HCT116 (cell line): Measurements from ENCODE around the gene IPCEF1. TPM values are rescaled to one million over a fixed set of nuclear protein-coding genes. Genes with fewer than 3 reads are reported as not detected.
"Not testable (repeated sequence)": the region's sequence is repeated elsewhere in the genome, so short reads cannot be mapped to it uniquely, and the experiment has no call there.

Experiments used
- ATAC-seq: fragments of 200-7000 bp; cut with Tn5 transposase; 2 replicates; pipeline ENCODE4 v1.9.1; 2020; ENCODE audit warnings: mild to moderate bottlenecking, moderate library complexity
- BruUV-seq: library from RNA; stranded (reverse); fragments of 400-500 nt; replicated peaks from 2 replicates; lab custom pipeline; 2021; lab: Mats Ljungman, UMichigan
- CTCF ChIA-PET: fragments of 300-600 bp; sonication (Branson Sonifier 250); formaldehyde crosslinking; loops from one replicate; lab custom pipeline; 2021; ENCODE audit warnings: antibody characterized with exemption; lab: Charles Lee
- POLR2A ChIA-PET: fragments of 300-600, 350-600 bp; sonication (Branson Sonifier 250); formaldehyde crosslinking; loops from one replicate; lab custom pipeline; 2021; ENCODE audit warnings: antibody characterized with exemption; lab: Charles Lee
- RAD21 ChIA-PET, 2 experiments: fragments of 300-600 bp; sonication (Branson Sonifier 250); formaldehyde crosslinking; loops; one replicate each; lab custom pipeline; 2023; ENCODE audit warnings: low total read pairs in 2 of 2; ENCODE audit not compliant: uncharacterized antibody in 2 of 2, unreplicated experiment in 2 of 2, low non-redundant PET in 1 of 2; lab: Charles Lee
- DNase-seq: peaks from one replicate; pipeline ENCODE4 v3.0.0-alpha.2; 2010; ENCODE audit warnings: low read depth, low spot score
- H2AFZ ChIP-seq: fragments of 200-600 bp; shearing (Covaris generic), sonication (generic); 2 replicates; pipeline ENCODE4 v1.6.1; 2017; ENCODE audit warnings: low read depth, mixed run types, mixed read lengths, antibody characterized with exemption, low read length; ENCODE audit not compliant: poor library complexity, severe bottlenecking
- H3K27ac ChIP-seq: 2 replicates; pipeline ENCODE4 v1.5.1; 2012; ENCODE audit warnings: low read depth, low read length
- H3K27me3 ChIP-seq: fragments of 200-600 bp; sonication (generic); 2 replicates; pipeline ENCODE4 v1.6.1; 2016; ENCODE audit warnings: mixed run types, low read length, mixed read lengths; ENCODE audit not compliant: insufficient read depth
- H3K36me3 ChIP-seq, 2 experiments: fragments of 200-500 bp in 1 of 2; fragments of 200-600 bp in 1 of 2; sonication (Bioruptor generic) in 1 of 2; sonication (generic) in 1 of 2; 2 replicates each; pipeline versions ENCODE4 v1.5.1 to v1.6.1; 2014 to 2016; ENCODE audit warnings: low read length in 2 of 2, inconsistent platforms in 1 of 2, mixed read lengths in 1 of 2, mixed run types in 1 of 2; ENCODE audit not compliant: insufficient read depth in 2 of 2, control insufficient read depth in 1 of 2
- H3K4me1 ChIP-seq, 2 experiments: fragments of 200-600 bp in 1 of 2; sonication (generic) in 1 of 2; 2 replicates each; pipeline versions ENCODE4 v1.5.1 to v1.6.1; 2012 to 2017; ENCODE audit warnings: low read length in 2 of 2, inconsistent platforms in 1 of 2, mild to moderate bottlenecking in 1 of 2, mixed read lengths in 1 of 2, mixed run types in 1 of 2, moderate library complexity in 1 of 2; ENCODE audit not compliant: insufficient read depth in 2 of 2, control insufficient read depth in 1 of 2
- H3K4me2 ChIP-seq: fragments of 200-600 bp; sonication (generic); 2 replicates; pipeline ENCODE4 v1.6.1; 2017; ENCODE audit warnings: mixed run types, low read length, mixed read lengths
- H3K4me3 ChIP-seq, 2 experiments: fragments of 200-600 bp in 1 of 2; sonication (generic) in 1 of 2; replicated peaks in 1 of 2; 2 replicates each; pipeline ENCODE4 v1.5.1; 2011 to 2016; ENCODE audit warnings: low read length in 2 of 2, control low read depth in 1 of 2, low read depth in 1 of 2, mild to moderate bottlenecking in 1 of 2, mixed read lengths in 1 of 2, mixed run types in 1 of 2
- H3K79me2 ChIP-seq: fragments of 200-600 bp; sonication (generic); 2 replicates; pipeline ENCODE4 v1.6.1; 2017; ENCODE audit warnings: mild to moderate bottlenecking, mixed run types, low read length, moderate library complexity, mixed read lengths; ENCODE audit not compliant: insufficient read depth
- H3K9ac ChIP-seq: fragments of 200-600 bp; sonication (generic); 2 replicates; pipeline ENCODE4 v1.6.1; 2016; ENCODE audit warnings: low read length, mixed read lengths
- H3K9me2 ChIP-seq: fragments of 200-600 bp; sonication (generic), shearing (Covaris generic); 2 replicates; pipeline ENCODE4 v1.6.1; 2017; ENCODE audit warnings: mixed run types, mild to moderate bottlenecking, moderate library complexity; ENCODE audit not compliant: insufficient read depth
- H3K9me3 ChIP-seq, 2 experiments: fragments of 200-500 bp in 1 of 2; fragments of 200-600 bp in 1 of 2; sonication (Bioruptor generic) in 1 of 2; sonication (generic) in 1 of 2; 2 replicates each; pipeline ENCODE4 v1.6.1; 2014 to 2017; ENCODE audit warnings: low read length in 2 of 2, mixed read lengths in 2 of 2, inconsistent platforms in 1 of 2, low read depth in 1 of 2, mild to moderate bottlenecking in 1 of 2, mixed run types in 1 of 2, moderate library complexity in 1 of 2; ENCODE audit not compliant: control insufficient read depth in 1 of 2, insufficient read depth in 1 of 2
- H4K20me1 ChIP-seq: fragments of 200-600 bp; sonication (generic), shearing (Covaris generic); 2 replicates; pipeline ENCODE4 v1.6.1; 2017; ENCODE audit warnings: mixed run types, mild to moderate bottlenecking, moderate library complexity; ENCODE audit not compliant: insufficient read depth
- CEBPB ChIP-seq: IDR thresholded peaks from 2 replicates; pipeline ENCODE4 v1.6.1; 2012; ENCODE audit warnings: low read depth
- EGR1 ChIP-seq: IDR thresholded peaks from 2 replicates; pipeline ENCODE4 v1.6.1; 2012; ENCODE audit warnings: low read depth
- ELF1 ChIP-seq: IDR thresholded peaks from 2 replicates; pipeline ENCODE4 v1.6.1; 2012; ENCODE audit warnings: low read depth, borderline replicate concordance
- JUND ChIP-seq: IDR thresholded peaks from 2 replicates; pipeline ENCODE4 v1.6.1; 2012
- SRF ChIP-seq: IDR thresholded peaks from 2 replicates; pipeline ENCODE4 v1.6.1; 2012; ENCODE audit warnings: low read depth
- YY1 ChIP-seq: IDR thresholded peaks from 2 replicates; pipeline ENCODE4 v1.6.1; 2011; ENCODE audit warnings: low read length, low read depth, moderate library complexity, mild to moderate bottlenecking; ENCODE audit not compliant: insufficient replicate concordance; ENCODE audit errors: extremely low read depth
- intact Hi-C: fragments of 100-400 bp; cut with micrococcal nuclease; formaldehyde crosslinking; loops from 2 replicates; pipeline ENCODE4 v1.10.0; 2022
- total RNA-seq: library from RNA; stranded (reverse); gene quantifications from one replicate; pipeline ENCODE4 v1.2.1, GENCODE V29; 2021; ENCODE audit not compliant: unreplicated experiment
- TF ChIP-seq, protein P1 (sequence below): IDR thresholded peaks from 2 replicates; pipeline ENCODE4 v1.6.1; 2011; ENCODE audit warnings: mild to moderate bottlenecking, low read length, moderate library complexity; ENCODE audit not compliant: insufficient replicate concordance; ENCODE audit errors: extremely low read depth

The IPCEF1 gene
- total RNA-seq, 1 experiment from 2014 or later, result 0.32 TPM

DNA sequence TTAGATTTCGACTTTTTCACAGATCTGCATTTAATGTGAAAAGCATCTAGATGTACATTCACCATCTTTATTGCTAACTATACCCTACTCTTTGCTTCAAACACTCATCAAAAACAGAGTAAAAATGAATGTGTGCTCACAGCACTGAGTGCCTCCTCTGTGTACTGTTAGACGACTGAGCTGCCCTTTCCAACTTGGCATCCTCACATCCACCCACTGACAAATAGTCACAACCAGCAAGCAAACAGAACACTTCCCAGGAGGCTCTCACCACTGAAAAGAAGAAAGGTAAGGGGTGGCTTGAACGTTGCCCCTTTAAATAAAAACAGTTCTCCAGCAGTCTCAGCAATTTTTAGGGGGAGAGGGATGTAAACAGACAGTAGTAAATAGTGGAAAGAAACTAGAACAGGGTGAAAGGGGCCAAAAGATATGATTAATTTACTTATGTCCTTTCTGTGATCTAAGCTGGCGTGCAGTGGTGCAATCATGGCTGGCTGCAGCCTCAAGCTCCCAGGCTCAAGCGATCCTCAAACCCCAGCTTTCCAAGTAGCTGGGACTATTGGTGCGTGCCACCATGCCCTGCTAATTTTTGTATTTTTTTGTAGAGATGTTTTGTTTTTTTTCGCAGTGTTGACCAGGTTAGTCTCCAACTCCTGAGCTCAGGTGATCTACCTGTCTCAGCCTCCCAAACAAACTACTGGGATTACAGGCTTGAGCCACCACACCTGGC, 48.7 kb downstream of the IPCEF1 start:
- TF ChIP-seq CEBPB, result no peak
- TF ChIP-seq EGR1, result no peak
- no peak for TF ChIP-seq ELF1
- TF ChIP-seq YY1, result no peak
- TF ChIP-seq, protein P1, sequence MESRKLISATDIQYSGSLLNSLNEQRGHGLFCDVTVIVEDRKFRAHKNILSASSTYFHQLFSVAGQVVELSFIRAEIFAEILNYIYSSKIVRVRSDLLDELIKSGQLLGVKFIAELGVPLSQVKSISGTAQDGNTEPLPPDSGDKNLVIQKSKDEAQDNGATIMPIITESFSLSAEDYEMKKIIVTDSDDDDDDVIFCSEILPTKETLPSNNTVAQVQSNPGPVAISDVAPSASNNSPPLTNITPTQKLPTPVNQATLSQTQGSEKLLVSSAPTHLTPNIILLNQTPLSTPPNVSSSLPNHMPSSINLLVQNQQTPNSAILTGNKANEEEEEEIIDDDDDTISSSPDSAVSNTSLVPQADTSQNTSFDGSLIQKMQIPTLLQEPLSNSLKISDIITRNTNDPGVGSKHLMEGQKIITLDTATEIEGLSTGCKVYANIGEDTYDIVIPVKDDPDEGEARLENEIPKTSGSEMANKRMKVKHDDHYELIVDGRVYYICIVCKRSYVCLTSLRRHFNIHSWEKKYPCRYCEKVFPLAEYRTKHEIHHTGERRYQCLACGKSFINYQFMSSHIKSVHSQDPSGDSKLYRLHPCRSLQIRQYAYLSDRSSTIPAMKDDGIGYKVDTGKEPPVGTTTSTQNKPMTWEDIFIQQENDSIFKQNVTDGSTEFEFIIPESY, result no peak
- TF ChIP-seq SRF, result no peak
- no peak for TF ChIP-seq JUND
- RAD21 ChIA-PET, result no interaction called here
- POLR2A ChIA-PET, result no interaction called here
- H4K20me1 ChIP-seq, result no peaks in the 10 kb centered on the region
- no peaks in the 10 kb centered on the region for H3K27me3 ChIP-seq
- H2AFZ ChIP-seq, result no peak overlapping the region
- CTCF ChIA-PET, result no interaction called here
- no peak overlapping the region for H3K4me3 ChIP-seq
- no peaks in the 10 kb centered on the region for H3K9me2 ChIP-seq
- H3K9ac ChIP-seq, result no peak overlapping the region
- H3K9me3 ChIP-seq, result no peaks in the 10 kb centered on the region
- DNase-seq (no peak), ATAC-seq (no peak)
- peaks cover 0 to 2% of the 10 kb centered on the region in 2 experiments; a peak in 1 of 4 replicates for H3K4me1 ChIP-seq
- no peak overlapping the region for H3K27ac ChIP-seq
- BruUV-seq, result no TSS peak
- no peak overlapping the region for H3K4me2 ChIP-seq
- H3K79me2 ChIP-seq, result no peaks in the 10 kb centered on the region
- no peaks in the 10 kb centered on the region for H3K36me3 ChIP-seq
- intact Hi-C loops, result no loop called here

DNA sequence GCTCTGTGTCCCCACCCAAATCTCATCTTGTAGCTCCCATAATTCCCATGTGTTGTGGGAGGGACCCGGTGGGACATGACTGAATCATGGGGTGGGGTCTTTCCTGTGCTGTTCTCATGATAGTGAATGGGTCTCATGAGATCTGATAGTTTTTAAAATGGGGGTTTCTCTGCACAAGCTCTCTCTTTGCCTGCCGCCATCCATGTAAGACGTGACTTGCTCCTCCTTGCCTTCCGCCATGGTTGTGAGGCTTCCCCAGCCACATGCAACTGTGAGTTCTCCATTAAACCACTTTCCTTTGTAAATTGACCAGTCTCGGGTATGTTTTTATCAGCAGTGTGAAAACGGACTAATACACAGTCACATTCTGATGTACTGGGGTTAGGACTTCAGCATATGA, 49.5 kb downstream of the IPCEF1 start:
- intact Hi-C loops, CTCF ChIA-PET, H3K27me3 ChIP-seq, RAD21 ChIA-PET, POLR2A ChIA-PET, BruUV-seq, DNase-seq, H3K4me2 ChIP-seq, H2AFZ ChIP-seq, ATAC-seq, H3K27ac ChIP-seq, H3K9me2 ChIP-seq, H3K4me3 ChIP-seq, H3K36me3 ChIP-seq, H3K9ac ChIP-seq, H4K20me1 ChIP-seq, H3K4me1 ChIP-seq, H3K79me2 ChIP-seq, H3K9me3 ChIP-seq: not testable (repeated sequence)
